Activated naive CD4-positive, alpha-beta T cell treated with anti-CD3 and anti-CD28 coated beads, Interleukin-2, amount 50 U/mL, for 16 hours (primary cell): ENCODE measurements around the gene CD300A.

ENCODE experiments used
- DNase-seq: peaks from one replicate; pipeline ENCODE4 v3.0.0-alpha.2; 2020

The CD300A gene

DNA sequence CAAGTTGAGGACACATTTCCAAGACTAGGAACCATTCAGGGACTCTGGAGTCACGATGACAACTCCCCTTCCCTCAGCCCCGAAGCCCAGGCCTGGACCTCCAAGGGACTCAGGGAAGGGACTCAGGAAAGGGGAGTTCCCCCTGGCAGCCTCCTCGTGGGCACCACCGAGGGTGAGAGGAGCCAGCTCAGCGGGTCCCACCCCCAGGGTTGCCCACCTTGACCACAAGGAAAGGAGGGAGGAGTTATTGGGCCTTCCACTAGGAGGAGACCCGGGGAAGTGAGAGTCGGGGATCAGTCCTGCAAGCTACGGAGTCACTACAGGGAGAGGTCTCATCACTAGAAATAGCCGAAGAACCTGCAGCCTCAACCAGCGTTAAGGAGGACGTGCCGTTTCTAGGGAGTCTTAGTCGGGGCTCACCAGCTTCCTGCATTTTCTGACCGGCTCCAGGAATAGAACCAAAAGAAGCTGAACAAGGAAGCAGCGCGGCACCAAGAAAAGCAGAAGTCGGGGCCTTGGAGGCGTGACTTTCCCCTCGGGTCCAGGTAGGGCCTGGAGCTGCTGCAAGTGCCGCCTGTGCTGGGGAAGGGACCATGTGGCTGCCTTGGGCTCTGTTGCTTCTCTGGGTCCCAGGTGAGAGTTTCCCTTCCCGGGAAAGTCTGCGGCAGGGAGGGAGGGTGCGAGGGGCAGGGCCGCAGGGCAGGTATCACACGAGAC, at the start of gene CD300A:
Gene CD300A, plus strand, starts transcription at position 524 of the 717 bp plus-strand sequence. Its CDS starts 70 bp downstream, at position 594.
- no peak for DNase-seq

DNA sequence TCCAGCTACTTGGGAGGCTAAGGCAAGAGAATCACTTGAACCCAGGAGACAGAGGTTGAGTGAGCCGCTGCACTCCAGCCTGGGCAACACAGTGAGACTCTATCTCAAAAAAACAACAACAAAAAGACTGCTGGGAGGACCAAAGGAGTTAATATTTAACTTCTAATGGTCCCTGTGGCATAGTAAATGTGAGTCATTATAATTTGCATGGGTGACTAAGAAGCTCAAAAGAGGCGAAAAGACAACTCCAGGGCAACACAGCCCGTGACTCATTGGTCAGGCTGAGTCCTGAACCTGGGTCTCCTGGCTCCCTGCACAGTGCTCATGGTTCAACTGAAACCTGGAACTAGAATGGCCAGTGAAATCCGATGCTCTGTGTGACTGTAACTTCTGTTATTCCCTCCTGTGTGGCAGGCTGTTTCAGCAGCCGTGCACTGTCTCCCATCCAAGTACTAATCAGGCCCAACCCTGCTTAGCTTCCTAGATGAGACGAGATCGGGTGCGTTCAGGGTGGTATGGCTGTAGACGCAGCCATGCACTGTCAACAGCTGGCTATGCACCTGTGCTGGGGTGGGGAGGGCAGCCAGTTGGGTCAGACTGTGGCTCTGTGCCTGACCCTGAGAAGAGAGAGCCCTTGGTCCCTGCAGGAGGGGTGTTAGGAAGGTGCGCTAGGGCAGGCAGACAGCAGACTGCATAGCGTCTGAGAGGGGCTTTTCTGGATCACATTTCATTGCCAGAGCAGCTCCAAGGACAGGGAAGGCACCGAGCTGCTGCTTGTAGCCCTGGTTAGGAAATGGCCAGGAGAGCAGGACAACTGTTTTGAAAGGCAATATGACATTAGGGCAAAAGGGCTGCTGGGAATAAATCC, 49.0 kb upstream of the CD300A start:
- no peak for DNase-seq

DNA sequence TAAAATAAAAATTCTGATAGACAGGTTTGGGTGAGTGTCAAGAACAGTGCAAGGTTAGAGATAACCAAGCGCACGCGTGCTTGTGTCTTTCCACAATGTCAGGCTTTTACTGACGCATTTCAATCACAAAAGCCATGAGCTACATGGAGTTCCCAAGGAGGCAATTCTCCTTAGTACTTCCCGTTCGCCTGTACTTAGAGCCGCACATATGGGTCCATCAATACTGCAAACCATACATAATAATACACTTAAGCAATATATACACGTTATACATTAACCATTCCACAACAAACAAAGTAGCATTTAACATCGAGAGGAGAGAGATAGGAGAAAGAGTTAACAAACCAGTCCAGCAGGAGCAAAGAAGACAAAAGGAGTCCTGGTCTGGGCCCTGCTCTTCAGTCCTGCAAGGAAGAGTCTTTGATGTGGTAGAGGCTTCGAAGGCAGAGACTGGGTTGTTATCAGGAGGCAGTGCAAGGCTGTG, 46.5 kb upstream of the CD300A start:
- DNase-seq, result no peak

DNA sequence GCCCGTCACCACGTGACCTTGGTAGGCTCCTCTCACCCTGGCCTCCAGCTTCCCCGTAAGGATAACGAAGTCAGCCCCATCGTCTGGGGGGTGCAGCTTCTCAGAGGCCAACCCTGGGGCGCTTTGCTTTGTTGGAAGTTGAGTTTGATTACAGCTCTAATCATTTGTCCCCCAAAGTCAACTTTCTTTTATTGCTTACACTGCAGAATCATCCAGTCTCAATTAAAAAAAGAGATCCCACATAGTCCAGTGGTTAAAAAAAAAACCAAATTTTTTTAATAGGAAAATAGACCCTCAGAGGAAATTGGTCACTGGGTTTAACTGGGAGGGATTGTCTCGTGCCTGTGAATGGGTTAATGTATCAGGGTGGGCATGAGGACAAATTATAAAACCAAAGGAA, 42.3 kb upstream of the CD300A start:
- no peak for DNase-seq

DNA sequence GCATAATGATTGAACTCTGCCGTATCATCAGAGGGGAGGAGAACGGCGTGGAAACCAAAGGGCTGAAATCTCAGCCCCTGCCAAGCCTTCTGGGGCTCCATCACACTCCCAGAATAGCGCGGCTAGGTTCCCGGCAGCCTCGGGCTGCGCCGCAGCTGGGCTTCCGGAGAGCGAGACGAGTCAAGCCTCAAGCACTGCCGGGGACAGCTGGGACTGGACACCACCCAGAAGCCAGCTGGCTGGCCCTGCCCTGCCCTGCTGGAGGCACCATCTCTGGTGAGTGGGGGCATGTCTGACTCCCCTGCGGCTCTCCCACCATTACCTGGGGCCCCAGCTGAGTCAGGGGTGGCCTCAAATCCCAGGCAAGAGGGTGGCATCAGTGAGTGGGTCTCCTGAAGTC, 41.8 kb upstream of the CD300A start:
- no peak for DNase-seq

DNA sequence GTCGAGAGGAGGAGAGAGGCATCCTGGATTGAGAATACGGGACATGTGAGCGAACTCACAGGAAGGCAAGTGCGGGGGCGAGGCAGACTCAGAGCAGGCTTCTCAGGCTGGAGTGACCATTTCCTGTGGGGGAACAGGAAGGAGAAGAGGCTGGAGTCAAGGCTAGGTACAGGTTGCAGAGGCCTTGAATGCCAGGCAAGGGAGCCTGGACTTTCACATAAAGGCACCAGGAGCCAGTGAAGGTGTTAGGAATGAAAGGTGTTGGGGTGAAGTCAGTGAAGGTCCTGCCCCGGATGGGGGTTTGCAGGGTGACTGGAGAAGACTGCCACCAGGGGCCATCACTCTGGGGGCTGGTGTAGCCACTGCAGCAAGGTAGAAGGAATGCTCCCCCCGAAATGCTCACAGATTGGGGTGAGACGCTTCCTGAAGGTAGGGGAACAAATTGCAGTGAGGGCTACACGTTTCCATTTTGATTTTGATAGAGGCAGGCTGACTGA, 39.8 kb upstream of the CD300A start:
- no peak for DNase-seq

DNA sequence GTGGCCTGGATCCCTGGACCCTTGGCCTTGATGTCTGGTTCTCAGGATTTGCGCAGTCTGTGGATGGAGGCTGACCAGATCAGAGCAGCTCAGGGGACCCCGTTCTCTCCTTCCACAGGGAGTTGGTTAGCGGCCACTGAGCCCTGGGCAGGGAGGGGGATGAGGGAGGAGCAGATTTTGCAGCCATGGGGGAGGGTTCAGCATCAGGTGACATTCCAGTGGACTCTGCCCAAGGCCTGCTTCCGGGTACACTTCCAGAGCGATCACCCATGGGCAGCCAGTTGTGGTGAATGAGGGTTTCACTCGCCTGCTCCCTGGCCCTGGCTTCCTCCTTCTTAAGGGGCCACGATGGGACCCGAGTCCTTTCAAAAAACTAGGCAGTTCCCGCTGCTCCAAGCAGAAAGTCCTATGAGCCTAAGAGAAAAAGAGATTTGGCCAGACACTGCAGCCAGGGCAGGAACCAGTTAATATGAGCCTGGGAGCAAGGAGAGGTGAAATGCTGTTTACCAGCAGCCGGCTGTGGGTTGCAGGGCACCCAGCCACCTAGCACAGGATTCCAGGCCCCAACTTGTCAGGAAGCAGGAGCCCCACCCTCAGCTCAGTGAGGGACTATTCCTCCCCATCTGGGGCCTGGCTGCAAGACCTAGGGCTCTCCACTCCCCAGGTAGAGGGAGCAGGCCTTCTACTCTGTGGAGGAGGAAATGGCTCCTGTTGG, 39.2 kb upstream of the CD300A start:
- DNase-seq, result no peak

DNA sequence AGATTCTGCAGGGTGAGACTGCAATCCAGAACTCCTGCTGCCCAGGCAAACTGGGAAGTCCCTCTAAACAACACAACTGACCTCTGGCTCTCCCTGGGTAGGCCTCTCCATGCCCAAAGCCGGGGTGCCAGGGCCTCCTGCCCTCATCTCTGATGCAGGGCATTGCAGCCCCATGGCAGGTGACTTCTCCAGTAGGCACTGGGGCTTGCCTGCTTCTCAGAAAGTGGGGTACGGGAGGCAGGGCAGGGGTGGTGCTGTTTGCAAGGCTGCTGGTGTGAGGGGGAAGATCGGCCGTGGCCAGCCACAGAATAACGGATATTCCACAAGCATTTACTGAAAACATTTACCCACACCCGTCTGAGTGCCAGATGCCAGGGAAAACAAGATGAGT, 38.7 kb upstream of the CD300A start:
- DNase-seq, result no peak

DNA sequence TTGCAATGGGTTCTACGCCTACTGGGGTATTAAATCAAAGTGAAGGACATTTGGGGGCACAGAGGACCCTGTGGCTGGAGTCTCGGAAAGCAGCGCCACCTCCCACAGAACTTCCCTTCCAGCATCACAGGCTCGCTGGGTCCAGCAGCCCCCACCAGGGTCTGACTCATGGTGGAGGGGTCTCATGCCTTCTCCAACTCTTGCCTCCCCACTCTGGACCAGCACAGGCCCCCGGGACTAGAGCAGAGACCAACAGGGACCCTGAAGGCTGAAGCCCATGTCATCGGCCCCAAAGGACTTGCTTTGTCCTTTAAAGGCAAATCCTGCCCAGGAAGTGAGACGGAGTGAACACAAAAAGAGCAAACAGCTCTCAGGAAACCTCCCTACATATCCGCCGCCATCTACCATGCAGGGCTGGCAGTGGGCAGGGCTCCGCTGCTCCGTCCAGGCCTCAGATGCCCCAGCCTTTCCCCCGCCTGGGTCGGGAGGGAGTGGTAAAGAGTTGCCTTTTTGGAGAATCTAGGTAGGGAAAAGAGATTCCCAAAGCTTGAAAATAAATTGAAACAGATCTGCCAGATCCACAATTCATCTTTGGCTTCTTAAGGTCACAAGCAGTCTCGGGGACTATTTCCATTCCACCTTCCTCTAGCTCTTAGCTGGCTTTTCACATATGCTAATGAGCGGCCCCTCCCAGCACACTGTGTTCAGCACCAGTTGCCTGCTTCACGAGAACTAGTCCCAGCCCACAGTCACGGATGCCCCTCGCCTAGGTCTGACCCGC, 36.6 kb upstream of the CD300A start:
- DNase-seq, result no peak

DNA sequence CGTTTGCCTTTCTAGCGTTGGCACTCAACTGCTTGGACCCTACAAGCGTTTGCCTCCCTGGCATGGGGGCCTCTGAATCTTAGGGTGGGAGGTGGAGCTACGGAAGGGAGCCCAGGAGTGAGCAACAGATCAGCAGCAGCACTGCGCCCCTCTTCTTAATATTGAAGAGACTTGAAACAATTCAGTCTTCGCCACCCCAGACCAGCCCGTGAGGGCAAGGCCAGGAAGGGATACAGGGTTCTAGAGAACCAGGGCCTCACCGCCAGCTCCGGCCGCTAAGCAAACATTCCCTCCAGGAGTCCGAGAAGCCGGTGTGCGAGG, 36.1 kb upstream of the CD300A start:
- DNase-seq, result no peak

DNA sequence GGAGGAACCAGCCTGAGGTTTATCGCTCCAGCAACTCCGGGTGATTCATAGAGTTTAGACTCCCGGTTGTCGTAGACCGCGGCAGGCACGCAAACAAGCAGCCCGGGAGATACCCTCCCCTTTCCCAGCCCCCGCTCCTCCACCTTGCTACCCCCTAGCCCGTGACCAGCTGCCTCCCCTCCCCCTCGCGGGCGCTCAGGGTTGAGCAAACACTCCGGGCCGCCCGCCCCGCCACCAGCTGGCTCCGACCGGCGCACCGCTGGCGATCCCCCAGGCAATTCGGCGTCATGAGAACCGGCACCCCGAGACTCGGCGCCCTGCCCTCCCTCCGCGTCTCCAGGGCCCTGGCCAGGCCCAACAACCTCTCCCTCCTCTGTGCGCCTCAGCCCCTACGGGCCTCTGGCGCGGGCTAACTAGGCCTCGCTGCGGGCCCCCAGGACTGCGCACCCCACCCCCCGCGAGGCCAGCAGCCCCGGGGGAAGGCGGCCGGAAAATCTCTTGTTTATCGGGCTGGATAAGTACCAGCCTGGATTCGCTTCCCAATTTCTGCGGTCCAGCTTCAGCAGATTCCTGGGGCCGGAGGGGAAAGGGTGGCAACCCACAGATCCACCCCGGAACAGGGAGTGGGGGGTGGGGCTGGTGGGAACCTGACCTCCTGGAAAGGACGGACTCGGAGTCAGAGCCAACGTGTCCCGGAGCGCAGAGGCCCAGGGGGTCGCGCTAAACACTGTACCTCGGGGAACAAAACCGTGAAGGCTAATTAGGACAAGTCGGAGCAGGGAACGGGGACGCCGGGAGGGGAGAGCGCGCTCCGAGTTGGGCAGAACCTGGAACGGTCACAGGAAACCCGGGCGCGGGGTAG, 35.5 kb upstream of the CD300A start:
- DNase-seq, result no peak

DNA sequence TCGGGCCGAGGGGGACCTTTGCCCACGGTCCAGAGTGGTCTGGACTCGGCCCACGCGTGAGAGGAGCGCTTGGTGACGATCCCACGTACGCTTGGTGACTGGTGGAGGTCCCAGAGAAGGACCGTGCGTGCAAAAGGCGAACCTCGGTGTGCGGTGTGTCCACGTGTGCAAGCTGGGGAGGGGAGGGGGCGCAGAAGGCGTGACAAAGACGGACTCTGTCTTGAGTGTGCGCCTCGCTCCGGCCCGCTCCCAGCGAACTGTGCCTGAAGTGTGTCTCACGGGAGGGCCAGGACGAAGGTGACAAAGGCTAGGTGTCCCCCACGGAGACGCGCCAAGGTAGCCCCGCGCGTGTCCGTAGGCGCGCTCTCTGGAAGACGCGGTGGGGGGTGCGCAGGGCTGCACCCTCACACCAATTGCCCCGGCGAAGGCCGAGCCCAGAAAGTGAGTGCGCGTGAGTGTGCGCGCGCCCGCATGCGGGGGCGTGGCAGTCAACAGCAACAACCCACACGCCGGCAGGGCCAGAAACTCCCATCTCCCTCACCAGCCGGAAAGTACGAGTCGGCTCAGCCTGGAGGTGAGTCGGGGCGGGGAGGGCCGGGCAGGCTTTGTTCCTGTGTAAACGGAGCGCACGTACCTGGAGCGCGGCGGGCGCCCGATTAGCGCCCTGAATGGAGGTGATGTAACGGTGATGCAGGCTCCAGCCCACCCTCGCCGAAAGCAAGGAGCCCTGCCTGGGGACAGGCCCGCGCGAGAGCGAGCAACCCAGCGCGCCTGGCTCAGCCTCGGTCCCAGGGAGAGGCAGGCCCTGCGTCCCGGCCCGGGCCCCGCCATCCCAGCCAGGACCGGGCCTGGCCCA, 34.6 kb upstream of the CD300A start, which contains the start of gene GPRC5C:
Gene GPRC5C, plus strand, starts transcription at position 521 of the 856 bp plus-strand sequence. CDS start 7,689 bp downstream, outside the sequence.
- peak; percentile 34 for DNase-seq

DNA sequence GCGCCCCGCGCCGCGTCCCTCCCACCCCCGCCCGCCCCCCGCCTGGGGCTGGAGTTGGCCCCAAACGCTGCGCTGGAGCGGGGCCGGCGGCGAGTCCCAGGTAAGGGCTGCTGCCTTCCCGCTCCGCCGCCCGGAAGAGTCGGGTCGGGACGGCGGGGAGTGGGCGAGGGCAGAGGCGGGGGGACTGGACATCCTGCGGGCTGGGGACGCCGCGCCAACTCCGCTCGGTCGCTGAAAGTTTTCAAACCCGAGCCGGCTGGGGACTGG, 34.1 kb upstream of the CD300A start:
- DNase-seq, result no peak

DNA sequence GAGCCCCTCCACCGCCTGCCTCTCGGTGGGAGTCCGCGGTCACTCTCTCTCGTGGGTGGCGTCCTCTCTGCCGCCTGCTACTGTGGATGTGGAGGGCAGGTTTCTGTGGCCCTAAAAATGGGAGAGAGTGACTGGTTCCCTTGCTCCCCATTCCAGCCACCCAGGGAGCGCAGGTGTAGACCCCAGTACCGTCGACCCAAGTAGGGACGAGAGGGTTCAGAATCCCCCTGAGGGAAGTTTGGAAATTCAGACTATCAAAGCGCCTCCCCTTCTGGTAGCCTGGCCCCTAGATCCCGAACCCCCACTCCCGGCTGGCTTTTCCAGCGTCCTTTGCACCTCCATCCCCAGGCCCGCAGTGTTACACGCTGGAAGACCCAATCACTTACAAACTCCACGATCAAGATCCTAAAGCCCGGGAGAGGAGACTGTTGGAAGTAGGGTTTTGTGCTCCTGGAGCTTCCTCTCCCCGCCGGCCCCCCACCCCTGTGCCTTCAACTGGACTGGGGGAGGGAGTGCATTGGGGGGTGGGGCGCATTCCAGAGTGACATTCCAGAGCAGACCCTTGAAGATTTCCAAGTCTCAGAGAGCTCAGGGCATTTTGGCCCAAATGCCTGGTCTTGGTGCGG, 33.6 kb upstream of the CD300A start:
- no peak for DNase-seq

DNA sequence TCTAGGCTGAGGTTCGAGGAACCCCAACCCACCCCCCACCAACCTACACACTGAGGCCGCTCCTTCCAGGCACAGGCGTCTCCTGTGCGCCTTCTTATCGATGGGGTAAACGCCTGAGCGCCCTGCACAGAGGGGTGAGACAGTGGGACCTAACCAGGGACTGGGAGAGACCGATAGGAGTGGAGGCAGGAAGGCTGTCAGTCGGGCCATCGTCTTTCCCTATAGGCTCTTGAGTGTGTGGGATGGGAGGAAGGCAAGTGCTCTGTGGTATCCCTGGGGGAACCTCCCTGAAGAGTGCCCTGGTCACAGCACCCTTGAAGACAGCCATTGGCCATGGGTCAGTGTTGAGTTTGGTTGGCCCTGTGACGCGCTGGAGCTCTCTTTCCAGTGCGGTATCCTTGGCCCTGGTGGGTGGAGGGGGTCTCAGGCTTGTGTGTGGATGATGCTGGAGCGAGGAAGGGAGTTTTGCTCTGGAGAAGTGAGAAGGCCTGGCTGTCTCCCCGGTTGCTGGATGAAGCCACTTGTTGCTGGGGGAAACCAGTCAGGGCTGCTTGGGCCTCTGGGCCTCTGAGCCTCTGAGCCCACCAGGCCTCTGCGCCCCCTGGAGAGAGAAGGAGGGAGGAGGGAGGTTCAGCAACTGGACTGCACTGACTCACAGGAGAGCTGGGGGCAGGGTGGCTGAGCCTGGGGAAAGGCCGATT, 32.9 kb upstream of the CD300A start:
- no peak for DNase-seq

DNA sequence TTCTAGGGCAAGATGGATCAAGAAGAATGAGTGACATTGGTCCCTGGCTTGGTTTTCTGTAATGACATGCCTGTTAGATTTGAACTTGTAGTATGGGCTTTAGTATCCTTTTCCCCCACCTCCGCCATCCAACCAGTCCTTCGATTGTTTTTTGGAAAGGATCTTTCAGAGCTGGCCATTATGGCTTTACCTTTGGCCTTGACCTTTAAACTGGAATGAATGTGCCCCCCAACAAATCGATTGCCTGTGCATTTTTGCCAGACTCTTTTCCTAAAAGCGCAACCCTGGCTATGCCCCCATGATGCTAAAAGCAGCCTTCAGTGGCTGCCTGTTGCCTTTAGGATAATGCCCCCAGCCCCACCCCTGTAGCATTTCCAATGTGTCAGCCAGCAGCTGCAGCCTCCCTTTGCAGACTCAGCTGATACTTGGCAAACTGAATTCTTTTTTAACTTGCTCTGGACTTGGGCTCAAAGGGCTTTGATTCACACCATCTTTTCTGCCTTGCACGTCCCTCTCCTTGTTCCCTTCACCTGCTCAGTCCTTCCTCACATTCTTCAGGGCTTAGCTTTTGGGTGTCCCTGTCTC, 30.6 kb upstream of the CD300A start:
- no peak for DNase-seq

DNA sequence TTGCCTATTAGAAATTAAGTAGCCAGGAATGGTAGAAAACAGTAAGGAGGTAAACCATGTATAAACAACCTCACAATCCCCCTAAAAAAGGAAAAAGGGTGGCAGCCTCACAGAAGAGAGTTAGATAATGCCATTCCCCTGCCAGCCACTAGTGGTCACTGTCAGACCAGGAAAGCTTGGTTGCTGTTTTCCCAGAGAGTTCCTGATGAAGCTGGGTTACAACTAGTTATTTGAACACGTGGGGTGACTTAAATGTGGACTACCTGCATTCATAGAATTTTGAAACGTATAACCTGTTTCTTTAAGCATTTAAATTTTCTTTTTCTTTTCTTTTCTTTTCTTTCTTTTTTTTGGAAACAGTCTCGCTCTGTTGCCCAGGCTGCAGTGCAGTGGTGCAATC, 28.7 kb upstream of the CD300A start:
- no peak for DNase-seq

DNA sequence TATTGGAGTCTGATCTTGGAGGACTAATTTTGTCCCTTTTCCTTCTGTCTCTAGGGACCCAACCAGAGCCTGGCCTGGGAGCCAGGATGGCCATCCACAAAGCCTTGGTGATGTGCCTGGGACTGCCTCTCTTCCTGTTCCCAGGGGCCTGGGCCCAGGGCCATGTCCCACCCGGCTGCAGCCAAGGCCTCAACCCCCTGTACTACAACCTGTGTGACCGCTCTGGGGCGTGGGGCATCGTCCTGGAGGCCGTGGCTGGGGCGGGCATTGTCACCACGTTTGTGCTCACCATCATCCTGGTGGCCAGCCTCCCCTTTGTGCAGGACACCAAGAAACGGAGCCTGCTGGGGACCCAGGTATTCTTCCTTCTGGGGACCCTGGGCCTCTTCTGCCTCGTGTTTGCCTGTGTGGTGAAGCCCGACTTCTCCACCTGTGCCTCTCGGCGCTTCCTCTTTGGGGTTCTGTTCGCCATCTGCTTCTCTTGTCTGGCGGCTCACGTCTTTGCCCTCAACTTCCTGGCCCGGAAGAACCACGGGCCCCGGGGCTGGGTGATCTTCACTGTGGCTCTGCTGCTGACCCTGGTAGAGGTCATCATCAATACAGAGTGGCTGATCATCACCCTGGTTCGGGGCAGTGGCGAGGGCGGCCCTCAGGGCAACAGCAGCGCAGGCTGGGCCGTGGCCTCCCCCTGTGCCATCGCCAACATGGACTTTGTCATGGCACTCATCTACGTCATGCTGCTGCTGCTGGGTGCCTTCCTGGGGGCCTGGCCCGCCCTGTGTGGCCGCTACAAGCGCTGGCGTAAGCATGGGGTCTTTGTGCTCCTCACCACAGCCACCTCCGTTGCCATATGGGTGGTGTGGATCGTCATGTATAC, 26.5 kb upstream of the CD300A start:
- no peak for DNase-seq
